Activated T-helper 1 cell treated with anti-CD3 and anti-CD28 coated beads, Interleukin-12 subunit alpha, Interleukin-12 subunit beta, Interleukin-2, Interleukin-4 antibody, amounts not matched to agents 30 ng/mL and 10 ng/mL and 1 ng/mL, durations not matched to agents 14 hours and 24 hours and 36 hours (primary cell): ENCODE results near the gene RPGRIP1L. TPM values are rescaled to one million over a fixed set of nuclear protein-coding genes. Genes with fewer than 3 reads are reported as not detected.
A peak's percentile ranks its signal among the peaks of the same experiment; 100 is the strongest.

Experiments
- DNase-seq: peaks from one replicate; pipeline ENCODE4 v3.0.0; 2021; ENCODE audit warnings: low spot score
- H3K27ac Mint-ChIP-seq: one replicate; pipeline ENCODE4 v1.8.0; 2021; ENCODE audit warnings: mild to moderate bottlenecking, mixed read lengths
- H3K27me3 Mint-ChIP-seq: one replicate; pipeline ENCODE4 v1.8.0; 2022; ENCODE audit warnings: mild to moderate bottlenecking, moderate library complexity, mixed read lengths; ENCODE audit not compliant: insufficient read depth
- H3K36me3 Mint-ChIP-seq: one replicate; pipeline ENCODE4 v1.8.0; 2021; ENCODE audit warnings: low read depth, mixed read lengths
- H3K4me1 Mint-ChIP-seq: one replicate; pipeline ENCODE4 v1.8.0; 2021; ENCODE audit warnings: low read depth, mixed read lengths
- H3K4me3 Mint-ChIP-seq: one replicate; pipeline ENCODE4 v1.8.0; 2021; ENCODE audit warnings: mild to moderate bottlenecking, moderate library complexity, mixed read lengths
- H3K9me3 Mint-ChIP-seq: one replicate; pipeline ENCODE4 v1.8.0; 2021; ENCODE audit warnings: mixed read lengths
- intact Hi-C: fragments of 100-400 bp; cut with micrococcal nuclease; formaldehyde crosslinking; loops from one replicate; pipeline ENCODE4 v1.15.1; 2024
- total RNA-seq: library from RNA; stranded (reverse); gene quantifications from 2 replicates; pipeline ENCODE4 v1.2.3, GENCODE V29; 2022

Gene RPGRIP1L
- total RNA-seq, result 9.3 and 10.9 TPM in 2 replicates

DNA sequence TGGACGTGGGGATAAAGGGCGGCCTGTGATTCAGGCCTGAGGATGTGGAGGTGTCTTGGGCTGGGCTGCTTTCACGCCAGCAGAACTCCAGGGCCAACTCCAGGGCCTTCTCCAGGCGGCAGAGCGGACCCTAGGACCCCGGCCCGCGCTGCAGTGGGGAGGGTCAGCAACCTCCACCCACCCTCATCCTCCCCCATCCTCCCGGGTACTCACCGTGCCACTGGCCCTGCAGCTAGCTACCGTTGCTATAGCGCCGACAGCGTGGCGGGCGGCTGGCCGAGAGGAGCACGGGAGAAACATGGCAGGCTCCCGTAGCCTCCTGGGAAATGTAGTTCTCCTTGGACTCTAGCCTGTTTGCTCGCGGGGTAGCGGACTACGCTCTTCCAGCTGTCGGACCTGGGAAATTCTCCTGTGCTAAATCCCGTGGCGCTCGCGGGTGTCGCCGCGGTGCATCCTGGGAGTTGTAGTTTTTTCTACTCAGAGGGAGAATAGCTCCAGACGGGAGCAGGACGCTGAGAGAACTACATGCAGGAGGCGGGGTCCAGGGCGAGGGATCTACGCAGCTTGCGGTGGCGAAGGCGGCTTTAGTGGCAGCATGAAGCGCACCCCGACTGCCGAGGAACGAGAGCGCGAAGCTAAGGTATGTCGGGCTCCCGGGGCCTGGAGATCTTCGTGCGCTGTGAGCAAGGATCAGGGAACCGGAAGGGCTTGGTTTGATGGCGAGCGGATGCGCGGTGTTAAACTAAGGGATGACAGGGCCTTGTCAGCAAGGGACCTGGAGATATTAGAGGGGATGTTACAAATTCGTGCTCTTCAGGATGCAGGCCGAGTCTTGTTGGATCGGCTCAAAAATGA is at the start of gene RPGRIP1L, which contains the start of gene FTO:
Gene RPGRIP1L (minus strand): TSS at position 270 of the 855 bp plus-strand sequence. CDS start 3,136 bp downstream, outside the sequence.
Gene FTO (plus strand): TSS at position 567 of the 855 bp plus-strand sequence.
- Mint-ChIP-seq H3K27me3 (no peaks in the 10 kb centered on the region), H3K36me3 (peaks cover 7% of the 10 kb centered on the region), H3K4me3 (peak within 1 kb of the TSS; percentile 96), H3K4me1 (peaks cover 36% of the 10 kb centered on the region), H3K27ac (peak within 1 kb of the TSS; percentile 91), H3K9me3 (no peaks in the 10 kb centered on the region)
- DNase-seq, result peak; percentile 96
- intact Hi-C loops, result loop anchor here (1.0 to 5.0 kb wide), 11 partner anchors 41 to 1225 kb away; partner anchors contain the start of genes AKTIP and RBL2

DNA sequence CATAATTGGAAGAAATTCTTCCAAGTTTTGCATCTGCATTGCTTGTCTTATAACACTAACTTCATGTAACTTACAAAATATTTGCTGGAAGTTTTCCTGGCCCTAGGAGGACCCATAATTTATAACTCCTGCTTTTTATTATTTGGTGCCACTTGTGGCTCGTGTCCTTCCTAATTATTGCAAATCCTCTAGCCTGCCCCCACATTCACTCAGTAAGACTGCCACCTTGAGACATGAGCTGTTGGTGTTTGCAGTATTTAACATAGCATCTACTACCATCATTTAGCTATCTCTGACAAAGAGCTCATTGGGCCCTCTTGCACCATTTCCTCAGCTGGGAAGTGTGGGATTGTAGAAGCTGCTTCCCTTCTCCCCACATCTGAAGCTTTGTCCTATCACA is 49.8 kb upstream of the RPGRIP1L start:
- H3K27ac Mint-ChIP-seq, result no peak overlapping the region
- H3K27me3 Mint-ChIP-seq, result peaks cover under 1% of the 10 kb centered on the region
- no peaks in the 10 kb centered on the region for H3K9me3 Mint-ChIP-seq
- intact Hi-C loops, result no loop called here
- H3K4me1 Mint-ChIP-seq, result no peaks in the 10 kb centered on the region
- H3K4me3 Mint-ChIP-seq, result no peak overlapping the region
- no peaks in the 10 kb centered on the region for H3K36me3 Mint-ChIP-seq
- no peak for DNase-seq

DNA sequence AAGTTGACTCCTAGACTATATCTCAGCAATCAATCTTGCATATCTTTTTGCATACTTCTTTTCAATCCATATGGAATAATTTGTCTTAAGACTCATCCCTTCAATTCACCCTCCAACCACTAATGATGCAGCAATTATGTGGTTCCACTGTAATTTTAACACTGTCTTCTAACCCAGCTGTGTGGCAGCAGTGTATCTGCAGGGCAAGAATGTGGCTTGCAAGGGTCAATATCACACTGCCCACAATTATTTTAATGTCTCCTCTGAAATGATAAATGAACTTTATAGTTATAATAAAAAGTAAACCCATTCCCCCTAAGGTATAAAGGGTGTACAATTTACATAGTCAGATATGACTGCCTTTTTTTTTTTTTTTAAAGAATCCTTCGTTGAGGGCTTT is 48.9 kb upstream of the RPGRIP1L start:
- Mint-ChIP-seq H3K27me3 (no peaks in the 10 kb centered on the region), H3K4me1 (no peaks in the 10 kb centered on the region), H3K4me3 (no peak overlapping the region), H3K27ac (no peak overlapping the region), H3K9me3 (peaks cover 1% of the 10 kb centered on the region), H3K36me3 (no peaks in the 10 kb centered on the region)
- intact Hi-C loops, result no loop called here
- DNase-seq, result no peak

DNA sequence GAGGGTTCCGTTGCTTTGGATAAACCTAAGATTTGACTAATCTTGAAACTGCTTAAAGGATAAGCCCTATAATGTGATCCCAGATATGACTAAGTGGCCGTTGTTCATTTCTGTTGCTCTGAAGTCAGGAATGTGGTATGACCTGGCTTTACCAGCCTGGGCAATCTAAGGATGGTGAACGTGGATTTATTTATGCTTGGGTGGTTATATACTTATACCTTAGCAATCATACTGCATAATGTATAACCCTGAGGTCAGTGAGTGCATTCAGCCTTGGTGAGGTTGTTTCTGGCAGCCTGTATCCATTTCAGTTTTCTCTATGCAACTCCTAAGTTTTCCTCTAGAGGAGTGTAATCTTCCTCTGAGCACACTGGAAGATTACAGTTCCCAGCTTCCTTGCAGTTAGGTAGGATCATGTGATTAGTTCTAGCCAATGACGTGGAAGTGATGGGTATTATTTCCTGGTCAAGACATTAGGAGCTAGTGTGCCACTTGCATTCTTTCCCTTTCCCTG is 42.2 kb upstream of the RPGRIP1L start:
- H3K4me3 Mint-ChIP-seq, result no peak overlapping the region
- H3K9me3 Mint-ChIP-seq, result peaks cover 4% of the 10 kb centered on the region
- no peak overlapping the region for H3K27ac Mint-ChIP-seq

DNA sequence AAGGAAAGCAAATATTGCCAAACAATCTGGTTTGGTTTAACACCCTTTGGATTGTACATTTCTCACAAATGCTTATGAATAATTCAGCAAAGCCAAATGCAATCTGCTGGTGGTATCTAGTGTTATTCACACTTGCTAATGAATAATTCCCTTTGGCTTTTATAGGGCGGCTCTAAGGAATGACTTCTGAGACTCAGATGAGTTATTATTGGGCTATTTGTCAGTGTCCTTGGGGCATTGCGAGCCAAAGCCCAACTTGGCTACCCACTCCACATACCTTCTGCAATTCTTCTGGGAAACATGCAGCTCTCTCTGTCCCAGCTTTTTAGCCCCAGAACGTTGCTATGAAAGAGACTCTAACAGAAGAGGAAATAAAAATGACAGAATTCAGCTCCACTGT is 41.4 kb upstream of the RPGRIP1L start:
- DNase-seq, result no peak
- peaks cover 4% of the 10 kb centered on the region for H3K9me3 Mint-ChIP-seq
- H3K36me3 Mint-ChIP-seq, result no peaks in the 10 kb centered on the region
- intact Hi-C loops, result loop anchor here (2.0 to 10.0 kb wide), 4 partner anchors 18 to 690 kb away; partner anchors contain the start of genes CHD9, CHD9NB and FTO
- H3K4me3 Mint-ChIP-seq, result no peak overlapping the region
- peaks cover 27% of the 10 kb centered on the region for H3K4me1 Mint-ChIP-seq
- peak overlapping the region; percentile 37 for H3K27ac Mint-ChIP-seq
- H3K27me3 Mint-ChIP-seq, result no peaks in the 10 kb centered on the region

More for the DNA sequence above, 42.2 kb upstream of the RPGRIP1L start:
- no peaks in the 10 kb centered on the region for H3K27me3 Mint-ChIP-seq
- DNase-seq, result no peak
- intact Hi-C loops, result loop anchor here (2.0 to 10.0 kb wide), 4 partner anchors 19 to 691 kb away; partner anchors contain the start of genes CHD9, CHD9NB and FTO
- H3K4me1 Mint-ChIP-seq, result peaks cover 27% of the 10 kb centered on the region
- no peaks in the 10 kb centered on the region for H3K36me3 Mint-ChIP-seq

DNA sequence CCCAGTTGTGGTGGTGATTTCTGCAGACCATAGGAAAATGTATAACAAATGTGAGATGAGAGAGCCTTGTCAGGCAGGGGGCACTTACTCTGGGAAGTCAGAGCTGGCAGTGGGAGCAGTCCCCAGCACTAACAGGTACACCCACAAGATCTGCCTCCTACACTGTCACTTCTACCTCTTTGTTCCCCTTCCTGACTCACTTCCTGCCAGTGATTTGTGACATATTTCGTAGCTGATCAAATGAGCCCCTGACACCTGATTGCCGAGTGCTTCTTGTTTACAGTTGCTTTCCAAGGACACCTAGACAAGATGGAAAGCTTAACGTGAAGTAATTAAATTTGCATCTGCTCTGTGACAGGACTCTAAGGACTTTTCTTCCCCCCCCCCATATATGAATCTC is 40.8 kb upstream of the RPGRIP1L start:
- H3K9me3 Mint-ChIP-seq, result peaks cover 4% of the 10 kb centered on the region
- no peaks in the 10 kb centered on the region for H3K27me3 Mint-ChIP-seq
- H3K27ac Mint-ChIP-seq, result peak overlapping the region; percentile 1
- intact Hi-C loops, result loop anchor here (2.0 to 10.0 kb wide), 4 partner anchors 18 to 690 kb away; partner anchors contain the start of genes CHD9, CHD9NB and FTO
- no peaks in the 10 kb centered on the region for H3K36me3 Mint-ChIP-seq
- peaks cover 31% of the 10 kb centered on the region for H3K4me1 Mint-ChIP-seq
- H3K4me3 Mint-ChIP-seq, result peak overlapping the region; percentile 6
- DNase-seq, result no peak

DNA sequence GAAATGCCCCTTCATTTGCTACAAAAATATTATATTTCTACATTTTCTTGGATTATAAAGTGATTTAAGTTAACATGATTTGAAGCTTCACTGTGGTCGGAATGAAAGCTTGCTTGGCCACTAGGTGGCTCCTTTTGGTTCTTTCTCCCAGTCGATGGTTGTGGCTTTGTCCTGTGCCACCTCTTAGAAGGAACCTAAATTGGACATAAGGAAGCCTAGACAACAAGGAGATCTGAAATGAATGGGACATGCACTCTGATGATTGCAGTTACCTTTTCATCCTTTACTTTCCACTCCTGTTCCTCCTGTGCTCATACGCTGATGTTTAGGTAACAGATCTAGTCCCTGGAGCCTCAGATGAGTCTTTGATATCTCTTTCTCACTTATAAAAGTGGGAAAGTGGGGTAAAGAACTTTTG is 39.5 kb upstream of the RPGRIP1L start:
- intact Hi-C loops, result loop anchor here (10.0 kb wide), 1 partner anchor 688 kb away; the partner anchor contains the start of genes CHD9 and CHD9NB
- H3K36me3 Mint-ChIP-seq, result no peaks in the 10 kb centered on the region

DNA sequence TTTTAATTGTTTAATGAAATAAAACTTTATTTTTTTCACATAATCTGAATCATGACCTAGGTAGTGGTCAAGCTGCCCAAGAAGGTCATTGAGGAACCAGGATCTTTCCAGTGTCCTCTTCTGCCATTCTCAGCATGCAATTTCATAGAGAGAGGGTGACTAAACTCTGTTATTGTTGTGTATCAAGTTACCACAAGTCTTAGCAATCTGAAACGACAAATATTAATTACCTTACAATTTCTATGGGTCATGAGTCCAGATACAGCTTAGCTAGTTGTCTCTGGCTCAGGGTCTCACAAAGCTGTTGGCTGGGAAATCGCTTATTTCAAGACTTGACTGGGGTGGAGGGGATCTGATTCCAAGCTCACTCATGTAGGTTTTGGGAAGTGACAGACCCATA is 37.9 kb upstream of the RPGRIP1L start:
- H3K36me3 Mint-ChIP-seq, result no peaks in the 10 kb centered on the region
- intact Hi-C loops, result loop anchor here (10.0 kb wide), 1 partner anchor 687 kb away; the partner anchor contains the start of genes CHD9 and CHD9NB
- no peak overlapping the region for H3K27ac Mint-ChIP-seq
- H3K4me1 Mint-ChIP-seq, result peaks cover 36% of the 10 kb centered on the region
- DNase-seq, result no peak
- no peaks in the 10 kb centered on the region for H3K27me3 Mint-ChIP-seq
- no peak overlapping the region for H3K4me3 Mint-ChIP-seq
- H3K9me3 Mint-ChIP-seq, result no peaks in the 10 kb centered on the region

More for the DNA sequence above, 39.5 kb upstream of the RPGRIP1L start:
- H3K27me3 Mint-ChIP-seq, result no peaks in the 10 kb centered on the region
- peaks cover 4% of the 10 kb centered on the region for H3K9me3 Mint-ChIP-seq
- peaks cover 31% of the 10 kb centered on the region for H3K4me1 Mint-ChIP-seq
- H3K4me3 Mint-ChIP-seq, result no peak overlapping the region
- DNase-seq, result no peak
- H3K27ac Mint-ChIP-seq, result no peak overlapping the region

DNA sequence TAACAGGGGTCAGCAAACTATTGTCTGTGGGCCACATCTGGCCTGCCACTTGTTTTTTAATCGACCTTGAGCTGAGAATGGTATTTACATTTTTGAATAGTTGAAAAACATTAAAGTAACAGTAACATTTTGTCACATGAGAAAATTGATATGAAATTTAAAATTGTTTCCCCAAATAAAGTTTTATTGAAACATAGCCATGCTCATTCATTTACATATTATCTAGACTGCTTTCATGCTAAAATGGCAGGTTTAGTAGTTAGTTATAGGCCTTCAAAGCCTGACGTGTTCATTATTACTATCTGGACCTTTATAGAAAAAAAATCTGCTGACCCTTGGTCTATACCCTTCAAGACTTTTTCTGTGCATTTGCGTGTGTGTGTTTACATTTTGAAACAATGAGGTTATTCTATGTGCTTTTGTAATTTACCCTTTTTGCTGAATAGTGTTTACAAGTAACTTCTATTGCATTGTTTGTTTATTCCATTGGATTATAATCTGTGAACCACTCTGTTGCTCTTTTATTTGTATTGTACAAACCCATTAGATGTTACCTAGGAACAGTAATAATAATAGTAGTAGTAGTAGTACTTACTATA is 37.4 kb upstream of the RPGRIP1L start:
- H3K27me3 Mint-ChIP-seq, result no peaks in the 10 kb centered on the region
- intact Hi-C loops, result loop anchor here (10.0 kb wide), 1 partner anchor 686 kb away; the partner anchor contains the start of genes CHD9 and CHD9NB
- peaks cover 38% of the 10 kb centered on the region for H3K4me1 Mint-ChIP-seq
- H3K4me3 Mint-ChIP-seq, result no peak overlapping the region
- no peak overlapping the region for H3K27ac Mint-ChIP-seq
- no peaks in the 10 kb centered on the region for H3K36me3 Mint-ChIP-seq
- no peaks in the 10 kb centered on the region for H3K9me3 Mint-ChIP-seq
- no peak for DNase-seq

DNA sequence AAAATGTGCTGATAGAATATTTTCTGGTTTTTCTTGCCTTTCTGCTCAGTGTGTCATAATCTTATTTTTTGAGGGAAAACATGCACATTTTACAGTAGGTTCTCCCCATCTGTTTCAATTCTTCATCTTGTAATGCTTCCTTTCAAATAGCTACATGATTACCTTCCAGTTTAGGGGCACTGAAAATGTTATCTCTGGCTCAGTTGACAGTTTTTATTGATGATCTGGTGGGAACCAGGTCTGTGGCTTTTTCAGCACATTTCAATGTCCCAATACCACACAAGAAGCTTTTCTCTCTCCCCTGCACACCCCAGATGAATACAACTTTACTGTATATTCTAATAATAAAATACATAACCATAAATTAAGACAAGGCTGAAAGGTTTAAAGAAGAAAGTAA is 36.8 kb upstream of the RPGRIP1L start:
- Mint-ChIP-seq H3K27ac (no peak overlapping the region), H3K36me3 (no peaks in the 10 kb centered on the region), H3K9me3 (no peaks in the 10 kb centered on the region), H3K4me3 (no peak overlapping the region), H3K4me1 (peaks cover 32% of the 10 kb centered on the region), H3K27me3 (no peaks in the 10 kb centered on the region)
- DNase-seq, result no peak
- intact Hi-C loops, result loop anchor here (10.0 kb wide), 1 partner anchor 686 kb away; the partner anchor contains the start of genes CHD9 and CHD9NB

DNA sequence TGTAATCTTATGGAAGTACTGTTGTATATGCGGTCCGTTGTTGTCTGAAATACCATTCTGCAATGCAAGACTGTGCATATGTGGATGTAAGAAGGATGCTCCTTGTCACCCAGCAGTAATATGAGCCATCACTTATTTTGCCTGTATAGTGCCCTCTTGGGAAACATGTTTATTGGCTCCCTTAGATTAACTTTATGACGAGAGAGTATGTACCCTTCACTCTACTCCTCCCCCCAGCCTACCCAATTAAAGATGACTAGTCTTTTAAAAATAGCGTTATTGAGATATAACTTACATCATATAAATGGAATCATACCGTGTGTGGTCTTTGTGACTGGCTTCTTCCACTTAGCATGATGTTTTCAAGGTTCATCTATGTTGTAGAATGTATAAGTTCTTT is 33.9 kb upstream of the RPGRIP1L start:
- Mint-ChIP-seq H3K36me3 (no peaks in the 10 kb centered on the region), H3K27me3 (no peaks in the 10 kb centered on the region), H3K4me3 (no peak overlapping the region), H3K9me3 (no peaks in the 10 kb centered on the region), H3K27ac (no peak overlapping the region), H3K4me1 (peaks cover 13% of the 10 kb centered on the region)
- intact Hi-C loops, result no loop called here
- DNase-seq, result no peak

DNA sequence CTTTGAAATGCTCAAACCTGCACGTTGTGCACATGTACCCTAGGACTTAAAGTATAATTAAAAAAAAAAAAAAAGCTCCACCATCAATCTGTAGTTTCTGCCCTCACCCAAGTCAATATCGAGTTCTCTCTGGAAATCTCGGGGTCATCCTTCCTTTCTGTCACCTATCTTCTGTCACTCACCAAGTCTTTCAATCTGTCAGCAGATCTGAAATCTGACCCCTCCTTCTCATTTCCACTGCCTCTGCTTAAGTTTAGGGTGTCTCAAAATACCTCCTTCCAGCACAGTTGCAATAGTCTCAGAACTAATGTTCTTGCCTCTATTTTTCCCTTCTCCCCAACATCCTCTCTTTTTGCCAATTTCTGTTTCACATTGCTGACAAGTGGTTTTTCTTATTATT is 32.6 kb upstream of the RPGRIP1L start:
- peaks cover 13% of the 10 kb centered on the region for H3K4me1 Mint-ChIP-seq
- no peak overlapping the region for H3K4me3 Mint-ChIP-seq
- H3K9me3 Mint-ChIP-seq, result no peaks in the 10 kb centered on the region
- DNase-seq, result no peak
- no peaks in the 10 kb centered on the region for H3K36me3 Mint-ChIP-seq
- no peak overlapping the region for H3K27ac Mint-ChIP-seq
- intact Hi-C loops, result no loop called here
- no peaks in the 10 kb centered on the region for H3K27me3 Mint-ChIP-seq
